PFSK-1 (cell line): ENCODE data around the gene MAPK8IP3.
A peak's percentile ranks its signal among the peaks of the same experiment; 100 is the strongest.

Source experiments
- FOXP2 ChIP-seq: optimal IDR thresholded peaks from 2 replicates; pipeline ENCODE3; 2011; ENCODE audit warnings: borderline replicate concordance, control low read depth, inconsistent platforms; ENCODE audit not compliant: insufficient read depth; ENCODE audit errors: extremely low read length, extremely low read depth
- POLR2AphosphoS5 ChIP-seq: IDR thresholded peaks from 2 replicates; pipeline ENCODE4 v1.6.1; 2012; ENCODE audit warnings: low read depth, mild to moderate bottlenecking, control low read depth, low read length, moderate library complexity
- SIN3A ChIP-seq: IDR thresholded peaks from 2 replicates; pipeline ENCODE4 v1.6.1; 2012; ENCODE audit warnings: mild to moderate bottlenecking, low read length, moderate library complexity, borderline replicate concordance; ENCODE audit not compliant: insufficient read depth
- TAF1 ChIP-seq: IDR thresholded peaks from 2 replicates; pipeline ENCODE4 v1.6.1; 2012; ENCODE audit warnings: low read length, control low read depth, borderline replicate concordance; ENCODE audit not compliant: insufficient read depth
- TF ChIP-seq, protein P1 (sequence below), 2 experiments: IDR thresholded peaks; 2 replicates each; pipeline versions ENCODE4 v1.6.1 to v1.8.0; 2011 to 2012; ENCODE audit warnings: low read depth in 2 of 2, low read length in 2 of 2, control low read depth in 1 of 2, inconsistent platforms in 1 of 2, mild to moderate bottlenecking in 1 of 2, moderate library complexity in 1 of 2; ENCODE audit not compliant: insufficient read depth in 1 of 2

The MAPK8IP3 gene

DNA sequence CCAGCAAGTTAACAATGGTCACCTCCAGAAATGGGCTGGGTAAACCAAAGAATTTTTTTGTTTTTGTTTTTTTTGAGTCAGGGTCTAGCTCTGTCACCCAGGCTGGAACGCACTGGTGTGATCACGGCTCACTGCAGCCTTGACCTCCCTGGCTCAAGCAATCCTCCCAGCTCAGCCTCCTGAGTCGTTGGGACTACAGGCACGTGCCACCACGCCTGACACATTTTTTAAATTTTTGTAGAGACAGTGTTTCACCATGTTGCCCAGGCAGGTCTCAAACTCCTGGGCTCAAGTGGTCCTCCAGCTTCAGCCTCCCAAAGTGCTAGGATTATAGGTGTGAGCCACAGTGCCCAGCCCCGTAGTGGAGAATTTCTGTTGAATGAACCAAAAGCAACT lies 74.7 kb downstream of the MAPK8IP3 start:
- no peak for TF ChIP-seq TAF1
- TF ChIP-seq POLR2AphosphoS5 = no peak
- TF ChIP-seq FOXP2 = no peak
- no peak for TF ChIP-seq SIN3A
- TF ChIP-seq, protein P1, sequence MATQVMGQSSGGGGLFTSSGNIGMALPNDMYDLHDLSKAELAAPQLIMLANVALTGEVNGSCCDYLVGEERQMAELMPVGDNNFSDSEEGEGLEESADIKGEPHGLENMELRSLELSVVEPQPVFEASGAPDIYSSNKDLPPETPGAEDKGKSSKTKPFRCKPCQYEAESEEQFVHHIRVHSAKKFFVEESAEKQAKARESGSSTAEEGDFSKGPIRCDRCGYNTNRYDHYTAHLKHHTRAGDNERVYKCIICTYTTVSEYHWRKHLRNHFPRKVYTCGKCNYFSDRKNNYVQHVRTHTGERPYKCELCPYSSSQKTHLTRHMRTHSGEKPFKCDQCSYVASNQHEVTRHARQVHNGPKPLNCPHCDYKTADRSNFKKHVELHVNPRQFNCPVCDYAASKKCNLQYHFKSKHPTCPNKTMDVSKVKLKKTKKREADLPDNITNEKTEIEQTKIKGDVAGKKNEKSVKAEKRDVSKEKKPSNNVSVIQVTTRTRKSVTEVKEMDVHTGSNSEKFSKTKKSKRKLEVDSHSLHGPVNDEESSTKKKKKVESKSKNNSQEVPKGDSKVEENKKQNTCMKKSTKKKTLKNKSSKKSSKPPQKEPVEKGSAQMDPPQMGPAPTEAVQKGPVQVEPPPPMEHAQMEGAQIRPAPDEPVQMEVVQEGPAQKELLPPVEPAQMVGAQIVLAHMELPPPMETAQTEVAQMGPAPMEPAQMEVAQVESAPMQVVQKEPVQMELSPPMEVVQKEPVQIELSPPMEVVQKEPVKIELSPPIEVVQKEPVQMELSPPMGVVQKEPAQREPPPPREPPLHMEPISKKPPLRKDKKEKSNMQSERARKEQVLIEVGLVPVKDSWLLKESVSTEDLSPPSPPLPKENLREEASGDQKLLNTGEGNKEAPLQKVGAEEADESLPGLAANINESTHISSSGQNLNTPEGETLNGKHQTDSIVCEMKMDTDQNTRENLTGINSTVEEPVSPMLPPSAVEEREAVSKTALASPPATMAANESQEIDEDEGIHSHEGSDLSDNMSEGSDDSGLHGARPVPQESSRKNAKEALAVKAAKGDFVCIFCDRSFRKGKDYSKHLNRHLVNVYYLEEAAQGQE (IDR thresholded peaks at IDR 0.05; ENCODE audit: insufficient read depth in 1 of 2, low read depth in 2 of 2, low read length in 2 of 2) = no peak

DNA sequence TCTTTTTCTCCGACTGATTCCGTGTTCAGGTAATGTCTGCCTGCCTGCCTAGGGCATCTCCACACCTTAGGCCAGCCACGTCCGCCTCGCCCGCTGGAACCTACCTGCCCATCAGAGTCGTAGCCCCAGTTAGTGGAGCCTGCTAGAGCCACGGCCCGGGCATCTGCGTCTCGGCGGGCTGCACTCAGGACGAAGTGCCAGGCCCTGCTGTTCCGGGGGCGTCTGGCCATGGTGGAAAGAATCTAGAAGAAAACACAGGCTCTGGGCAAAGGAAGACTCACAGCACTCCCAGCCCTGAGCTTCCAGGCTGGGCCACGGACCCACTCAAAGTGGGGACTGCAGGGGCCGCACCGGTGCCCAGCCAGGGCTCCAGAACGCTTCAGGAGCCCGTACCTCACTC lies 75.3 kb downstream of the MAPK8IP3 start:
- no peak for TF ChIP-seq SIN3A
- TF ChIP-seq, protein P1 (IDR thresholded peaks at IDR 0.05; ENCODE audit: insufficient read depth in 1 of 2, low read depth in 2 of 2, low read length in 2 of 2) = no peak
- TF ChIP-seq POLR2AphosphoS5 = no peak
- no peak for TF ChIP-seq FOXP2
- no peak for TF ChIP-seq TAF1

DNA sequence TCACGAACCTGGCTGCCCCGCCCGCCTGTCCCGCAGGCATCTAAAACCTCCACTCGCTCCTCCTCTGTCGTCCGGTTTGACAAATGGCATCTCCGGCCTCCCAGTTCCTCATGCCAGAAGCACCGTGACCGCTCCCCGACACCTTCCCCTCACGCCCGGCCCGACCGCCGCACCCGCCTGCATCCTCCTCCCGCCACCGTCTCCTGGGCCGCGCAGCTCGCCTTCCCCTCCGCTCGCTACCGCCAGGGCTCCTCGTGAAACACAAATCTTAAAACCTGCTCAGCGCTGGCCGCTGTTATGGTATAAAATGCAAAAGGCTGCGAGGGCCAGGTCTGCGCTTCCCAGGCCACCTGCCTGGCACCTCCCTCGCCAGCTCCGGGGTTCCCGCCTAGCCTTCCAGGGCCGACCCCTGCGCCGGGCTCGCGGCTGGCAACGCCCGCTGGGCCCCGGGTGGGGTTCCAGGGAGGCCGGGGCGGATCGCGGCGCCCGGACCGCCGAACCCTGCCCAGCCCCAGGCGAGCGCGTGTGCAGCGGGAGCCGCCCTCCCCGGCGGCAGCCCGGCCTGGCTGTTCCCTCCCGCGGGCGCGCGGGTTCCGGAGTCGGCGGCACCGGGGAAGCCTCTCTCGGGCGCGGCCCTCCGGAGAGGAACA lies 75.9 kb downstream of the MAPK8IP3 start:
- TF ChIP-seq SIN3A (no peak), TAF1 (no peak), POLR2AphosphoS5 (no peak), FOXP2 (no peak)
- TF ChIP-seq, protein P1 (IDR thresholded peaks at IDR 0.05; ENCODE audit: insufficient read depth in 1 of 2, low read depth in 2 of 2, low read length in 2 of 2) = no peak

DNA sequence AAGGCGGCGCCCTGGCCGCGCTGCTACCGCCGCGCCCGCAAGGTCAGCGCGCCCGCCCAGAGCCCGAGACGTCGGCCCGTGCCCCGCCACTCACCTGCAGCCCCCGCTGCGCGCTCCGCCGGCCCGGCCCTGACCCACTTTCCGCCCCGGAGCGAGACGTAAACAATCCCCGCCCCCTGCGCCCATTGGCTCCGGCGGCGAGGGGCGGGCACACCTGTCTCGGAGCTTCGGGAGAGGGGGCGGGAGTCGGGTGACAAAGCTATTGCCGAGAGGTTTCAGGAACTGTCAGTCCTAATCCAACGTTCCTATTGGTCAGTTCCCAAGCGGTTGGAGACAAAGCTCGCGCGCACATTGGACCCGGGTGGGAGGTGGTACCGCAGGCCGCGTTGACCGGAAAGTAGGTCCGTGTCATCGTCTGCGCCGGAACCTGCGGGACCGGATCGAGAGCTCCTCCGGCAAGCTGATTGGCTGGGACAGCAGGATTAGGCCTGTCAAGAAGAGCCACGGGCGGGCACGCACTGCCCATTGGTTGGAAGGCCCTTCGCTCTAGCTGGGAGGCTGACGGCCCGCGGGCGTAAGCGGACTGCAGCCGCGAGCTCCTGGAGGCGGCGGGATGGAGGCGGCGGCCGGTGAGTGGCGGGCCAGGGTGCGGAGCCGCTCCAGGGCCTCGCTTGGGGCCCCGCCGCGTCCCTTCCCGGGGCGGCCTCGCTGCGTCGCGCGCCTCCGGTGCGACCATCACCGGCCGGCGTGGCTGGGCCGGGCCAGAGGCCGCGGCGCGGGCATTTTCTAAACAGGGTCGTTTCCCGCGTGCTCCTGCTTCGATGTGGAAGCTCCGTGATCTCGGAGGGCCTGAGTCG lies 76.6 kb downstream of the MAPK8IP3 start, which contains the start of the genes NUBP2 and SPSB3:
Gene NUBP2 (plus strand): TSS at position 553 of the 857 bp plus-strand sequence. CDS start 61 bp downstream, at position 614.
Gene SPSB3 (minus strand): TSS at position 164 of the 857 bp plus-strand sequence. CDS start 1,088 bp downstream, outside the sequence.
- TF ChIP-seq TAF1 = no peak
- TF ChIP-seq POLR2AphosphoS5 = peak; percentile 36; the same call in 1 of the 2 replicates
- peak; percentile 80; the same call in 1 of the 2 replicates for TF ChIP-seq SIN3A

DNA sequence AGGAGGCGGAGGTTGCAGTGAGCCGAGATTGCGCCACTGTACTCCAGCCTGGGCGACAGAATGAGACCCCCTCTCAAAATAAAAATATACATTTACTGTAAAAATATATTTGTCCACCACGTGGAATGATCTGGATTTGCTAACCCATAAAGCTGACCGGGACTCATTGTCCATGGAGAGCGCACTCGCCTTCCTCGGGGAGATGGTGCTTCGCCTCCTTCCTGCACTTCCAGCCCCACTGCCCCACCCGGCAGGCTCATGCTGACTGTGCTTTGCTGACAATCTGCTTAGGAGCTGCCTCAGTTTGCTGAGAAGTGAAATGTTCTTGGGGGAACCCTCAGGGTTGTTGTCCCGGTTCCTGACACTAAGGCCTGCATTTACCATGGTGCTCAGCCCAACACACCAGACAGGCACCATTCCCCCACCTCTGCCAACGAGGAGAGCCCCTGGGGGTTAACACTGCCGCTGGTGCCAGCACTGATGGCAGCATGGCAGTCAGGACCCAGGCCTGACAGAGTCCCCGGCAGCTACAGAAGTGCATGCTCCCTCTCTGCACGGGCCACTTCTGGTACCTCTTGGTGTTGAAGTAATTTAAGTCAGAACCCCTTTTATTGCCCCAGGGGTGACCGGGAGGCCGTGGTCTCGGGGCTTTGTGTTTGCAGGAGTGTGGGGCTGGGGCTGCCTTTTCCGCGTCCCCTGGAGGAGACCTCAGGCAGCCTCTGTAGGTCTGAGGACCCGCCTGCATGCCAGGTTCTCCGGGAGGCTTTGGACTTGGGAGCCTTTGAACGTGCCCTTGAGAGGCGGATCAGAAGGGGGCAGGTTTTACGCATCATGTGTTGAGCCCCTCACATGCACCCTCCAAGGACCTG lies 79.2 kb downstream of the MAPK8IP3 start:
- TF ChIP-seq POLR2AphosphoS5 (no peak), SIN3A (no peak)
- TF ChIP-seq, protein P1 (IDR thresholded peaks at IDR 0.05; ENCODE audit: insufficient read depth in 1 of 2, low read depth in 2 of 2, low read length in 2 of 2) = no peak
